ENCODE results near the gene TRIP12.

The TRIP12 gene

GRCh38 chr2:229774237-229774636, 147.6 kb downstream of the TRIP12 start:
- Histone ChIP-seq H3K36me3 (ENCODE audit: control insufficient read depth in 2 of 2, insufficient read depth in 1 of 2, low read length in 2 of 2) (peaks cover 50 to 97% of the 10 kb centered on the region in 2 experiments), H3K4me3 (ENCODE audit: low read depth, low read length) (no peak overlapping the region), H3K4me1 (ENCODE audit: control insufficient read depth, insufficient read depth, low read length) (no peaks in the 10 kb centered on the region), H3K27ac (ENCODE audit: extremely low read depth, low read depth, low read length) (no peak overlapping the region), H3K9me3 (ENCODE audit: control insufficient read depth, insufficient read depth, low read depth, low read length) (no peaks in the 10 kb centered on the region)
- CTCF ChIA-PET: interaction anchor here (0.5 to 0.6 kb wide), 2 partner anchors 292 to 836 kb away, joined by 3 to 4 read pairs; no protein-coding TSS in a partner anchor
- no peak for TF ChIP-seq ZNF423 (tag by site-specific recombination; IDR thresholded peaks at IDR 0.05)
- no peak for TF ChIP-seq SCRT2 (tag by site-specific recombination; IDR thresholded peaks at IDR 0.05)
- no peak for TF ChIP-seq ZNF302 (tag by site-specific recombination; IDR thresholded peaks at IDR 0.05; ENCODE audit: low read depth)
- TF ChIP-seq ZNF792 (tag by site-specific recombination; IDR thresholded peaks at IDR 0.05): no peak
- no peak for TF ChIP-seq GLI2 (tag by site-specific recombination; IDR thresholded peaks at IDR 0.05; ENCODE audit: borderline replicate concordance, low read depth)
- no peak for TF ChIP-seq ZNF670 (tag by site-specific recombination; IDR thresholded peaks at IDR 0.05; ENCODE audit: low read depth)
- TF ChIP-seq ZNF513 (tag by site-specific recombination; IDR thresholded peaks at IDR 0.05): no peak
- TF ChIP-seq SCRT1 (tag by site-specific recombination; IDR thresholded peaks at IDR 0.05; ENCODE audit: borderline replicate concordance): no peak
- no peak for TF ChIP-seq ZNF473 (tag by site-specific recombination; IDR thresholded peaks at IDR 0.05)
- TF ChIP-seq ZNF677 (tag by site-specific recombination; IDR thresholded peaks at IDR 0.05): no peak
- no peak for TF ChIP-seq ZNF311 (tag by site-specific recombination; IDR thresholded peaks at IDR 0.05; ENCODE audit: borderline replicate concordance)
- no peak for TF ChIP-seq ZNF639 (tag by site-specific recombination; IDR thresholded peaks at IDR 0.05)
- TF ChIP-seq ZNF350 (tag by site-specific recombination; IDR thresholded peaks at IDR 0.05): no peak
- no peak for TF ChIP-seq ZNF555 (tag by site-specific recombination; conservative IDR thresholded peaks at IDR 0.05)
- no peak for TF ChIP-seq ZBTB21 (tag by site-specific recombination; IDR thresholded peaks at IDR 0.05)
- TF ChIP-seq ZNF426 (tag by site-specific recombination; IDR thresholded peaks at IDR 0.05): no peak
- no peak for TF ChIP-seq ZNF521 (tag by site-specific recombination; IDR thresholded peaks at IDR 0.05)
- TF ChIP-seq GLIS2 (tag by site-specific recombination; IDR thresholded peaks at IDR 0.05): no peak
- no peak for TF ChIP-seq SETDB1 (IDR thresholded peaks at IDR 0.05; ENCODE audit: insufficient read length, low read length)
- TF ChIP-seq ZFP3 (tag by site-specific recombination; IDR thresholded peaks at IDR 0.05; ENCODE audit: low read depth): no peak
- POLR2A ChIA-PET: no interaction called here

GRCh38 chr2:229768235-229768634, 153.6 kb downstream of the TRIP12 start:
- ChIA-PET POLR2A (no interaction called here), CTCF (interaction anchor here (0.6 kb wide), 1 partner anchor 1528 kb away, joined by 3 read pairs; no protein-coding TSS in a partner anchor)
- H3K36me3 ChIP-seq (ENCODE audit: control insufficient read depth in 2 of 2, insufficient read depth in 1 of 2, low read length in 2 of 2): peaks cover 50 to 99% of the 10 kb centered on the region in 2 experiments
- H3K27ac ChIP-seq (ENCODE audit: extremely low read depth, low read depth, low read length): no peak overlapping the region
- H3K4me3 ChIP-seq (ENCODE audit: low read depth, low read length): no peak overlapping the region
- no peaks in the 10 kb centered on the region for H3K9me3 ChIP-seq (ENCODE audit: control insufficient read depth, insufficient read depth, low read depth, low read length)
- H3K4me1 ChIP-seq (ENCODE audit: control insufficient read depth, insufficient read depth, low read length): no peaks in the 10 kb centered on the region
- TF ChIP-seq KLF7 (tag by site-specific recombination; IDR thresholded peaks at IDR 0.05; ENCODE audit: borderline replicate concordance): no peak

- POLR2A ChIA-PET: no interaction called here
- CTCF ChIA-PET: interaction anchor here (2.8 kb wide), 1 partner anchor 15 kb away, joined by 17 read pairs; no protein-coding TSS in a partner anchor
- Histone ChIP-seq H3K4me3 (ENCODE audit: low read depth, low read length) (no peak overlapping the region), H3K36me3 (ENCODE audit: control insufficient read depth in 2 of 2, insufficient read depth in 1 of 2, low read length in 2 of 2) (peaks cover 29 to 79% of the 10 kb centered on the region in 2 experiments), H3K27ac (ENCODE audit: extremely low read depth, low read depth, low read length) (no peak overlapping the region), H3K4me1 (ENCODE audit: control insufficient read depth, insufficient read depth, low read length) (no peaks in the 10 kb centered on the region), H3K9me3 (ENCODE audit: control insufficient read depth, insufficient read depth, low read depth, low read length) (no peaks in the 10 kb centered on the region)
- no peak for TF ChIP-seq ZNF658 (tag by site-specific recombination; IDR thresholded peaks at IDR 0.05)
- no peak for TF ChIP-seq ZNF561 (tag by site-specific recombination; IDR thresholded peaks at IDR 0.05; ENCODE audit: borderline replicate concordance)
- TF ChIP-seq ZNF398 (tag by site-specific recombination; IDR thresholded peaks at IDR 0.05): no peak
- TF ChIP-seq BCL11A (tag by site-specific recombination; IDR thresholded peaks at IDR 0.05; ENCODE audit: low read depth): no peak
- TF ChIP-seq ZNF169 (tag by site-specific recombination; IDR thresholded peaks at IDR 0.05): no peak
- no peak for TF ChIP-seq ZNF48 (tag by site-specific recombination; IDR thresholded peaks at IDR 0.05)
- TF ChIP-seq ZNF2 (tag by site-specific recombination; IDR thresholded peaks at IDR 0.05): no peak
- no peak for TF ChIP-seq ZSCAN4 (tag by site-specific recombination; IDR thresholded peaks at IDR 0.05)
Observed at GRCh38 chr2:229765721-229766120, 156.1 kb downstream of the TRIP12 start.
